Stimulated activated CD8-positive, alpha-beta memory T cell treated with anti-CD3 and anti-CD28 coated beads, Interleukin-12 subunit alpha, Interleukin-12 subunit beta, amount 100 ng/mL, for 4 hours (primary cell): ENCODE results near the gene SLC6A11.

Experiments used
- DNase-seq: peaks from one replicate; pipeline ENCODE4 v3.0.0-alpha.2; 2020; ENCODE audit warnings: low read depth

SLC6A11 gene

GRCh38 chr3:10790713-10791112, 25.3 kb upstream of the SLC6A11 start:
- no peak for DNase-seq

GRCh38 chr3:10792208-10792607, 23.8 kb upstream of the SLC6A11 start:
- DNase-seq = no peak

- DNase-seq = no peak
Observed at GRCh38 chr3:10798600-10799367, 17.2 kb upstream of the SLC6A11 start.

GRCh38 chr3:10804183-10804648, 11.8 kb upstream of the SLC6A11 start:
- DNase-seq = no peak

GRCh38 chr3:10806006-10806405, 10.0 kb upstream of the SLC6A11 start:
- DNase-seq = no peak

- no peak for DNase-seq
Observed at GRCh38 chr3:10808130-10808735, 7.8 kb upstream of the SLC6A11 start.

- no peak for DNase-seq
Observed at GRCh38 chr3:10808974-10809373, 7.1 kb upstream of the SLC6A11 start.

GRCh38 chr3:10810376-10810775, 5.7 kb upstream of the SLC6A11 start:
- no peak for DNase-seq

GRCh38 chr3:10813425-10813824, 2.6 kb upstream of the SLC6A11 start:
- DNase-seq = no peak

- no peak for DNase-seq
Observed at GRCh38 chr3:10814623-10815022, 1.4 kb upstream of the SLC6A11 start.

- no peak for DNase-seq
Observed at GRCh38 chr3:10815487-10815886, 541 bp upstream of the SLC6A11 start.

GRCh38 chr3:10816863-10817253, 830 bp downstream of the SLC6A11 start:
- no peak for DNase-seq

- no peak for DNase-seq
Observed at GRCh38 chr3:10817506-10817905, 1.5 kb downstream of the SLC6A11 start.

- no peak for DNase-seq
Observed at GRCh38 chr3:10822055-10822454, 6.0 kb downstream of the SLC6A11 start.

GRCh38 chr3:10822708-10823515, 6.9 kb downstream of the SLC6A11 start:
- DNase-seq = no peak

- no peak for DNase-seq
Observed at GRCh38 chr3:10823516-10823818, 7.4 kb downstream of the SLC6A11 start.

- DNase-seq = no peak
Observed at GRCh38 chr3:10824468-10824867, 8.4 kb downstream of the SLC6A11 start.

- DNase-seq = no peak
Observed at GRCh38 chr3:10833855-10834414, 17.9 kb downstream of the SLC6A11 start.

GRCh38 chr3:10834951-10835350, 18.9 kb downstream of the SLC6A11 start:
- no peak for DNase-seq

GRCh38 chr3:10835406-10835805, 19.4 kb downstream of the SLC6A11 start:
- no peak for DNase-seq

GRCh38 chr3:10836676-10837075, 20.6 kb downstream of the SLC6A11 start:
- DNase-seq = no peak

GRCh38 chr3:10837849-10838248, 21.8 kb downstream of the SLC6A11 start:
- no peak for DNase-seq

GRCh38 chr3:10839167-10839566, 23.1 kb downstream of the SLC6A11 start:
- DNase-seq = no peak
